ENCODE measurements around the gene A3GALT2. TPM values are rescaled to one million over a fixed set of nuclear protein-coding genes. Genes with fewer than 3 reads are reported as not detected.

A3GALT2 gene
- total and polyA plus RNA-seq, 2 donors (not counting 1 experiment from before 2014, with no cell fraction given), result not detected

- 76% methylated on average over 2 of the region's 2 CpGs for WGBS (ENCODE audit: insufficient coverage)
- intact Hi-C loops (cut with micrococcal nuclease), result no loop called here
- DNase-seq (no peak), ATAC-seq (ENCODE audit: low read depth) (no peak)
- CTCF ChIA-PET, result interaction anchor here (0.9 to 10.4 kb wide), 5 partner anchors 10 to 257 kb away, joined by 3 to 148 read pairs (median 4); partner anchors contain the start of gene ZSCAN20
- Mint-ChIP-seq H3K27ac (no peak overlapping the region), H3K9me3 (ENCODE audit: insufficient read depth) (no peaks in the 10 kb centered on the region), H3K4me1 (no peaks in the 10 kb centered on the region), H3K4me3 (no peak overlapping the region), H3K27me3 (peaks cover 22% of the 10 kb centered on the region)
- no peak overlapping the region for H3K4me2 ChIP-seq (replicated peaks; ENCODE audit: low read depth, low read length, poor library complexity, severe bottlenecking)
- peaks cover 0 to 10% (median 3%) of the 10 kb centered on the region in 4 experiments for H3K27me3 ChIP-seq (replicated peaks in 1 of 4; ENCODE audit: control extremely low read depth in 1 of 4, control insufficient read depth in 3 of 4, insufficient read depth in 4 of 4, low read length in 3 of 4)
- TF ChIP-seq EZH2 (IDR thresholded peaks at IDR 0.05; ENCODE audit: borderline replicate concordance, insufficient read depth, low read depth, low read length, poor library complexity, severe bottlenecking) (no peak), CTCF (IDR thresholded peaks at IDR 0.05) (no peak)
- no peaks in the 10 kb centered on the region for H4K20me1 ChIP-seq (ENCODE audit: control insufficient read depth, insufficient read depth, low read length, poor library complexity, severe bottlenecking)
- no peak overlapping the region for H3K4me3 ChIP-seq (ENCODE audit: control extremely low read depth in 1 of 5, extremely low read depth in 1 of 5, insufficient read depth in 1 of 5, low read depth in 2 of 5, low read length in 4 of 5)
- H2AFZ ChIP-seq (ENCODE audit: insufficient read depth, low read depth, low read length, poor library complexity, severe bottlenecking), result no peak overlapping the region
- no peaks in the 10 kb centered on the region for H3K36me3 ChIP-seq (replicated peaks in 1 of 2; ENCODE audit: control extremely low read depth in 1 of 2, control insufficient read depth in 1 of 2, extremely low read depth in 1 of 2, insufficient read depth in 2 of 2, low read length in 1 of 2)
- H3K27ac ChIP-seq (ENCODE audit: low read length in 2 of 2), result no peak overlapping the region
- POLR2A ChIA-PET, result no interaction called here
- H3K9ac ChIP-seq (ENCODE audit: low read length), result no peak overlapping the region
- no peaks in the 10 kb centered on the region for H3K79me2 ChIP-seq (ENCODE audit: control insufficient read depth, insufficient read depth, low read length)
- H3K4me1 ChIP-seq (ENCODE audit: control insufficient read depth in 2 of 2, insufficient read depth in 2 of 2, low read length in 2 of 2), result peaks cover 4 to 5% of the 10 kb centered on the region in 2 donors
- H3K9me3 ChIP-seq (ENCODE audit: control extremely low read depth in 1 of 3, control insufficient read depth in 2 of 3, insufficient read depth in 1 of 3, low read length in 2 of 3), result no peaks in the 10 kb centered on the region
Observed at GRCh38 chr1:33369764-33370163, 48.9 kb upstream of the A3GALT2 start.

- CTCF ChIA-PET, result interaction anchor here (1.1 to 10.4 kb wide), 4 partner anchors 65 to 256 kb away, joined by 3 to 148 read pairs (median 22); partner anchors contain the start of gene ZSCAN20
Observed at GRCh38 chr1:33369081-33369480, 48.2 kb upstream of the A3GALT2 start.

More at GRCh38 chr1:33369081-33369480, 48.2 kb upstream of the A3GALT2 start:
- no peak overlapping the region for H3K4me3 Mint-ChIP-seq
- no peaks in the 10 kb centered on the region for H3K79me2 ChIP-seq (ENCODE audit: control insufficient read depth, insufficient read depth, low read length)
- no peak overlapping the region for H3K27ac ChIP-seq (ENCODE audit: low read length in 2 of 2)
- H3K36me3 ChIP-seq (replicated peaks in 1 of 2; ENCODE audit: control extremely low read depth in 1 of 2, control insufficient read depth in 1 of 2, extremely low read depth in 1 of 2, insufficient read depth in 2 of 2, low read length in 1 of 2), result no peaks in the 10 kb centered on the region
- H3K27me3 ChIP-seq (replicated peaks in 1 of 4; ENCODE audit: control extremely low read depth in 1 of 4, control insufficient read depth in 3 of 4, insufficient read depth in 4 of 4, low read length in 3 of 4), result peaks cover 0 to 10% (median 3%) of the 10 kb centered on the region in 4 experiments
- H3K9me3 ChIP-seq (ENCODE audit: control extremely low read depth in 1 of 3, control insufficient read depth in 2 of 3, insufficient read depth in 1 of 3, low read length in 2 of 3), result no peaks in the 10 kb centered on the region
- no peak for DNase-seq
- H3K27ac Mint-ChIP-seq, result no peak overlapping the region
- H2AFZ ChIP-seq (ENCODE audit: insufficient read depth, low read depth, low read length, poor library complexity, severe bottlenecking), result no peak overlapping the region
- no peak overlapping the region for H3K9ac ChIP-seq (ENCODE audit: low read length)
- intact Hi-C loops (cut with micrococcal nuclease), result no loop called here
- H3K9me3 Mint-ChIP-seq (ENCODE audit: insufficient read depth), result no peaks in the 10 kb centered on the region
- no peak for TF ChIP-seq EZH2 (IDR thresholded peaks at IDR 0.05; ENCODE audit: borderline replicate concordance, insufficient read depth, low read depth, low read length, poor library complexity, severe bottlenecking)
- no peak for TF ChIP-seq CTCF (IDR thresholded peaks at IDR 0.05)
- POLR2A ChIA-PET, result no interaction called here
- H3K4me3 ChIP-seq (ENCODE audit: control extremely low read depth in 1 of 5, extremely low read depth in 1 of 5, insufficient read depth in 1 of 5, low read depth in 2 of 5, low read length in 4 of 5), result no peak overlapping the region
- H4K20me1 ChIP-seq (ENCODE audit: control insufficient read depth, insufficient read depth, low read length, poor library complexity, severe bottlenecking), result no peaks in the 10 kb centered on the region
- ATAC-seq (ENCODE audit: low read depth), result no peak
- H3K4me1 Mint-ChIP-seq, result no peaks in the 10 kb centered on the region
- 86% methylated on average over 9 of the region's 9 CpGs for WGBS (ENCODE audit: insufficient coverage)
- peaks cover 4 to 5% of the 10 kb centered on the region in 2 donors for H3K4me1 ChIP-seq (ENCODE audit: control insufficient read depth in 2 of 2, insufficient read depth in 2 of 2, low read length in 2 of 2)
- peaks cover 22% of the 10 kb centered on the region for H3K27me3 Mint-ChIP-seq
- H3K4me2 ChIP-seq (replicated peaks; ENCODE audit: low read depth, low read length, poor library complexity, severe bottlenecking), result no peak overlapping the region
